IMR-90 (cell line): ENCODE results near the gene EIF4G3. TPM values are rescaled to one million over a fixed set of nuclear protein-coding genes. Genes with fewer than 3 reads are reported as not detected.
A peak's percentile ranks its signal among the peaks of the same experiment; 100 is the strongest.

Experiments used
- ATAC-seq: fragments of 200-7000 bp; cut with Tn5 transposase; 2 replicates; pipeline ENCODE4 v1.9.1; 2020; ENCODE audit warnings: low read depth, mild to moderate bottlenecking, moderate library complexity
- BruUV-seq: library from RNA; stranded (reverse); fragments of 400-500 nt; replicated peaks from 2 replicates; lab custom pipeline; 2021; lab: Mats Ljungman, UMichigan
- CTCF ChIA-PET: fragments of 300-600 bp; formaldehyde crosslinking; extraction: SDS; loops from one replicate; lab custom pipeline; 2021; ENCODE audit warnings: antibody characterized with exemption; lab: Yijun Ruan, JAX
- POLR2A ChIA-PET: fragments of 300-600 bp; sonication (Branson Sonifier 250); formaldehyde crosslinking; loops from one replicate; lab custom pipeline; 2022; ENCODE audit warnings: antibody characterized with exemption; ENCODE audit not compliant: unreplicated experiment; lab: Charles Lee
- DNase-seq: peaks from one replicate; pipeline ENCODE4 v3.0.0; 2013
- H2AFZ ChIP-seq: replicated peaks from 2 replicates; pipeline ENCODE3; 2013; ENCODE audit warnings: low read length, mild to moderate bottlenecking; ENCODE audit not compliant: poor library complexity
- H2AK5ac ChIP-seq: 2 replicates; pipeline ENCODE4 v1.6.1; 2013; ENCODE audit warnings: low read depth, low read length, inconsistent platforms
- H2AK9ac ChIP-seq: replicated peaks from 2 replicates; pipeline ENCODE3; 2013; ENCODE audit warnings: mild to moderate bottlenecking, low read depth, low read length, moderate library complexity; ENCODE audit not compliant: poor library complexity
- H2BK120ac ChIP-seq: 2 replicates; pipeline ENCODE4 v1.6.1; 2013; ENCODE audit warnings: low read depth, low read length, inconsistent platforms
- H2BK15ac ChIP-seq: 3 replicates; pipeline ENCODE4 v1.6.1; 2013; ENCODE audit warnings: low read depth, low read length, inconsistent platforms
- H2BK20ac ChIP-seq: 2 replicates; pipeline ENCODE4 v1.6.1; 2013; ENCODE audit warnings: low read depth, mild to moderate bottlenecking, inconsistent platforms, low read length, moderate library complexity
- H2BK5ac ChIP-seq: 2 replicates; pipeline ENCODE4 v1.6.1; 2013; ENCODE audit warnings: mild to moderate bottlenecking, low read depth, low read length, inconsistent platforms; ENCODE audit not compliant: poor library complexity, severe bottlenecking
- H3K14ac ChIP-seq: replicated peaks from 2 replicates; pipeline ENCODE4 v1.6.1; 2013; ENCODE audit warnings: low read depth, low read length, inconsistent platforms
- H3K18ac ChIP-seq: 2 replicates; pipeline ENCODE4 v1.6.1; 2013; ENCODE audit warnings: low read depth, low read length, control low read depth
- H3K23ac ChIP-seq: 2 replicates; pipeline ENCODE4 v1.6.1; 2013; ENCODE audit warnings: low read depth, low read length, inconsistent platforms
- H3K27ac ChIP-seq: 2 replicates; pipeline ENCODE4 v1.5.1; 2013; ENCODE audit warnings: mild to moderate bottlenecking, control low read depth, low read length; ENCODE audit not compliant: insufficient read depth
- H3K27me3 ChIP-seq: 2 replicates; pipeline ENCODE4 v1.6.1; 2013; ENCODE audit warnings: low read length; ENCODE audit not compliant: control insufficient read depth, insufficient read depth
- H3K36me3 ChIP-seq: 2 replicates; pipeline ENCODE4 v1.6.1; 2013; ENCODE audit warnings: low read length, mixed read lengths; ENCODE audit not compliant: control insufficient read depth, insufficient read depth
- H3K4ac ChIP-seq: 2 replicates; pipeline ENCODE4 v1.6.1; 2013; ENCODE audit warnings: low read depth, low read length, inconsistent platforms
- H3K4me1 ChIP-seq: 2 replicates; pipeline ENCODE4 v1.6.1; 2013; ENCODE audit warnings: low read length, mixed read lengths; ENCODE audit not compliant: control insufficient read depth, insufficient read depth
- H3K4me2 ChIP-seq: 2 replicates; pipeline ENCODE4 v1.6.1; 2013; ENCODE audit warnings: low read depth, mild to moderate bottlenecking, control low read depth, low read length, moderate library complexity
- H3K4me3 ChIP-seq: 2 replicates; pipeline ENCODE4 v1.5.1; 2013; ENCODE audit warnings: low read depth, mild to moderate bottlenecking, control low read depth, low read length, moderate library complexity; ENCODE audit not compliant: insufficient read depth
- H3K56ac ChIP-seq: 2 replicates; pipeline ENCODE4 v1.6.1; 2013; ENCODE audit warnings: low read length, inconsistent platforms; ENCODE audit not compliant: insufficient read depth; ENCODE audit errors: extremely low read depth
- H3K79me1 ChIP-seq, 2 experiments: 2 replicates each; pipeline ENCODE4 v1.6.1; 2013; ENCODE audit warnings: low read length in 2 of 2, inconsistent platforms in 1 of 2, low read depth in 1 of 2
- H3K9ac ChIP-seq: 2 replicates; pipeline ENCODE4 v1.6.1; 2013; ENCODE audit warnings: low read depth, low read length, control low read depth
- H3K9me1 ChIP-seq: 2 replicates; pipeline ENCODE4 v1.6.1; 2013; ENCODE audit warnings: low read length, inconsistent platforms; ENCODE audit not compliant: insufficient read depth
- H3K9me3 ChIP-seq: 2 replicates; pipeline ENCODE4 v1.6.1; 2013; ENCODE audit warnings: low read length; ENCODE audit not compliant: control insufficient read depth, insufficient read depth
- H4K20me1 ChIP-seq: 2 replicates; pipeline ENCODE4 v1.6.1; 2013; ENCODE audit warnings: low read length, inconsistent platforms; ENCODE audit not compliant: insufficient read depth
- H4K5ac ChIP-seq: 2 replicates; pipeline ENCODE4 v1.6.1; 2013; ENCODE audit warnings: mild to moderate bottlenecking, low read depth, low read length, control low read depth
- H4K8ac ChIP-seq, 2 experiments: 2 replicates each; pipeline ENCODE4 v1.6.1; 2013; ENCODE audit warnings: low read depth in 2 of 2, low read length in 2 of 2, control low read depth in 1 of 2, inconsistent platforms in 1 of 2
- H4K91ac ChIP-seq: 2 replicates; pipeline ENCODE4 v1.6.1; 2013; ENCODE audit warnings: low read depth, low read length, inconsistent platforms; ENCODE audit not compliant: insufficient read depth
- BHLHE40 ChIP-seq: fragments of 150-350 bp; IDR thresholded peaks from 2 replicates; pipeline ENCODE4 v1.6.1; 2016; ENCODE audit warnings: mild to moderate bottlenecking, low read depth, low read length
- CEBPB ChIP-seq: IDR thresholded peaks from 2 replicates; pipeline ENCODE4 v1.6.1; 2012; ENCODE audit warnings: low read depth, low read length, improper control_type of control experiment
- MAZ ChIP-seq: IDR thresholded peaks from 2 replicates; pipeline ENCODE4 v1.6.1; 2012; ENCODE audit warnings: low read depth, mild to moderate bottlenecking, low read length, improper control_type of control experiment, moderate library complexity, borderline replicate concordance
- dilution Hi-C: fragments of 300-500 bp; cut with HindIII; formaldehyde crosslinking; loops from one replicate; pipeline ENCODE4 v1.14.3; 2018; ENCODE audit warnings: low sequenced_read_pairs; ENCODE audit not compliant: unreplicated experiment
- in situ Hi-C: fragments of 300-500 bp; cut with MboI; formaldehyde crosslinking; loops from 3 replicates; pipeline ENCODE4 v1.14.3; 2019; ENCODE audit warnings: low sequenced_read_pairs, inconsistent platforms, mixed read lengths
- intact Hi-C: fragments of 100-400 bp; cut with micrococcal nuclease; formaldehyde crosslinking; loops from 2 replicates; pipeline ENCODE4 v1.10.0; 2022
- polyA plus RNA-seq, 3 experiments: library from polyadenylated mRNA; depleted of rRNA; stranded (reverse); fragments of >200 nt; gene quantifications; 2 replicates each; pipeline ENCODE4 v1.2.3, GENCODE V29; 2012; ENCODE audit warnings: low replicate concordance in 1 of 3
- total RNA-seq: library from RNA; depleted of rRNA; stranded (reverse); fragments of >200 nt; gene quantifications from 2 replicates; pipeline ENCODE4 v1.2.3, GENCODE V29; 2012

EIF4G3 gene
- total and polyA plus RNA-seq, 2 of the 4 experiments (the other 2 are of a cell fraction): 25.8 to 49.2 TPM

DNA sequence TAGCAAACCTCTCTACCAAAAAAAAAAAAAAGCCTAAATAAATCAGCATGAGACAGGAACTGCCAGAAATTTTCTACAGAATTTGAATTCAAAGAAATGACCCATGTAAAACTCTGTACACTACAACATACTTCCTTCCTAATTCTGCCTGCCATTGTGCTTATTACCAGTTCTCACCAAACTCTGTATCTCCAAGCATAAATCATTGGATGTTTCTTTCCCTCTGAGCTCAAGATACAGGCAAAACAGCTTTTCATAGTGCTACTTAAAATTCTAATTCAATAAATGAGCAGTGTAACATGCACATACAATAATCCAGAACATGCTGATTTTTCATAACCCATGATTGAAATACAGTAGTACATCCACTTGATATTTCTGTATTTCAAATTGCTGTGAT is 87.0 kb downstream of the EIF4G3 start:
- no peaks in the 10 kb centered on the region for H3K9me3 ChIP-seq
- ChIA-PET POLR2A (no interaction called here), CTCF (no interaction called here)
- peak overlapping the region; percentile 50 for H2BK5ac ChIP-seq
- H2AK5ac ChIP-seq: no peak overlapping the region
- H3K27me3 ChIP-seq: no peaks in the 10 kb centered on the region
- H3K36me3 ChIP-seq: peaks cover 8% of the 10 kb centered on the region
- H2BK20ac ChIP-seq: no peak overlapping the region
- H3K56ac ChIP-seq: no peak overlapping the region
- peak overlapping the region; percentile 29; the same call in 1 of the 2 replicates for H3K18ac ChIP-seq
- no peak overlapping the region for H3K27ac ChIP-seq
- no TSS peak for BruUV-seq
- intact Hi-C loops: no loop called here
- ATAC-seq (no peak), DNase-seq (no peak)
- H3K4me2 ChIP-seq: no peak overlapping the region
- peaks cover 17 to 45% of the 10 kb centered on the region in 2 experiments for H3K79me1 ChIP-seq
- no peak overlapping the region for H2AK9ac ChIP-seq
- H3K4me1 ChIP-seq: peaks cover 6% of the 10 kb centered on the region
- no peak overlapping the region; the same call in 1 of the 2 replicates for H3K23ac ChIP-seq
- no peak overlapping the region for H3K4me3 ChIP-seq
- H2BK120ac ChIP-seq: no peak overlapping the region
- H3K9ac ChIP-seq: no peak overlapping the region
- H3K14ac ChIP-seq: peak overlapping the region; percentile 40
- peaks cover 3% of the 10 kb centered on the region; the same call in 1 of the 2 replicates for H3K9me1 ChIP-seq
- H3K4ac ChIP-seq: no peak overlapping the region
- TF ChIP-seq BHLHE40 (no peak), MAZ (no peak), CEBPB (no peak)
- H4K91ac ChIP-seq: no peak overlapping the region
- H4K20me1 ChIP-seq: peaks cover 6% of the 10 kb centered on the region; the same call in 1 of the 2 replicates
- no peak overlapping the region for H2BK15ac ChIP-seq
- in situ Hi-C loops: no loop called here
- no peak overlapping the region for H2AFZ ChIP-seq
- dilution Hi-C loops: no loop called here
- H4K8ac ChIP-seq: no peak overlapping the region
- no peak overlapping the region; the same call in 1 of the 2 replicates for H4K5ac ChIP-seq
